ENCODE measurements around the gene SLC9A3.

GRCh38 chr5:523441-524222 lies 617 bp downstream of the SLC9A3 start:
- TF ChIP-seq CTCF (IDR thresholded peaks at IDR 0.05), result no peak
- no peak for TF ChIP-seq POLR2A (IDR thresholded peaks at IDR 0.05)

All from uterus (tissue), 2 donors.